Neural cell (in vitro differentiated cells): Measurements from ENCODE around the gene BMPR1B.

ENCODE experiments used
- CTCF ChIP-seq: fragments of 450-650 bp; IDR thresholded peaks from 2 replicates; pipeline ENCODE4 v1.5.1; 2014; ENCODE audit warnings: antibody characterized with exemption, mild to moderate bottlenecking, moderate library complexity; ENCODE audit not compliant: poor library complexity, severe bottlenecking
- EP300 ChIP-seq: fragments of 450-650 bp; conservative IDR thresholded peaks from 2 replicates; pipeline ENCODE4 v1.6.1; 2014; ENCODE audit warnings: antibody characterized with exemption, mild to moderate bottlenecking, moderate library complexity; ENCODE audit not compliant: poor library complexity, severe bottlenecking
- EZH2 ChIP-seq: fragments of 200-600, 300-800 bp; shearing (Covaris generic), sonication (generic); IDR thresholded peaks from 2 replicates; pipeline ENCODE4 v1.6.1; 2014; ENCODE audit warnings: antibody characterized with exemption, low read length, borderline replicate concordance, mild to moderate bottlenecking; ENCODE audit not compliant: insufficient read depth, poor library complexity, severe bottlenecking
- POLR2AphosphoS5 ChIP-seq: IDR thresholded peaks from 2 replicates; pipeline ENCODE4 v1.6.1; 2012
- RAD21 ChIP-seq: fragments of 450-650 bp; conservative IDR thresholded peaks from 2 replicates; pipeline ENCODE4 v1.6.1; 2014; ENCODE audit warnings: antibody characterized with exemption, mild to moderate bottlenecking, moderate library complexity
- SMC3 ChIP-seq: fragments of 450-650 bp; conservative IDR thresholded peaks from 2 replicates; pipeline ENCODE4 v1.6.1; 2014; ENCODE audit warnings: antibody characterized with exemption, mild to moderate bottlenecking, moderate library complexity; ENCODE audit not compliant: poor library complexity
- TAF1 ChIP-seq: IDR thresholded peaks from 2 replicates; pipeline ENCODE4 v1.6.1; 2012; ENCODE audit warnings: low read depth

- TF ChIP-seq CTCF, result no peak
- no peak for TF ChIP-seq POLR2AphosphoS5
- TF ChIP-seq EZH2, result no peak
- TF ChIP-seq SMC3, result no peak
- TF ChIP-seq TAF1, result no peak
- no peak for TF ChIP-seq EP300
- no peak for TF ChIP-seq RAD21
Observed at GRCh38 chr4:94746746-94747145, 11.0 kb upstream of the BMPR1B start.
